ENCODE data around the gene CHD6.

Gene CHD6

GRCh38 chr20:41408986-41409385 lies 209.2 kb downstream of the CHD6 start:
- no peaks in the 10 kb centered on the region for H3K9me3 ChIP-seq (ENCODE audit: control insufficient read depth, insufficient read depth, low read length)
- no peaks in the 10 kb centered on the region for H3K4me1 ChIP-seq (ENCODE audit: control insufficient read depth, insufficient read depth, low read length)
- peaks cover 59% of the 10 kb centered on the region for H3K36me3 ChIP-seq (ENCODE audit: control insufficient read depth, insufficient read depth, low read length)
- no peak overlapping the region for H3K9ac ChIP-seq (ENCODE audit: low read depth, low read length)
- H3K4me3 ChIP-seq (ENCODE audit: low read depth, low read length), result no peak overlapping the region
- no peaks in the 10 kb centered on the region for H3K27me3 ChIP-seq (ENCODE audit: control insufficient read depth, insufficient read depth, low read length)

GRCh38 chr20:41408156-41408794 lies 209.9 kb downstream of the CHD6 start:
- H3K4me1 ChIP-seq (ENCODE audit: control insufficient read depth, insufficient read depth, low read length), result no peaks in the 10 kb centered on the region
- H3K9me3 ChIP-seq (ENCODE audit: control insufficient read depth, insufficient read depth, low read length), result no peaks in the 10 kb centered on the region
- H3K36me3 ChIP-seq (ENCODE audit: control insufficient read depth, insufficient read depth, low read length), result peaks cover 54% of the 10 kb centered on the region
- no peaks in the 10 kb centered on the region for H3K27me3 ChIP-seq (ENCODE audit: control insufficient read depth, insufficient read depth, low read length)
- H3K4me3 ChIP-seq (ENCODE audit: low read depth, low read length), result no peak overlapping the region
- H3K9ac ChIP-seq (ENCODE audit: low read depth, low read length), result no peak overlapping the region

- no peaks in the 10 kb centered on the region for H3K4me1 ChIP-seq (ENCODE audit: control insufficient read depth, insufficient read depth, low read length)
- peaks cover 50% of the 10 kb centered on the region for H3K36me3 ChIP-seq (ENCODE audit: control insufficient read depth, insufficient read depth, low read length)
- no peak overlapping the region for H3K9ac ChIP-seq (ENCODE audit: low read depth, low read length)
- no peak overlapping the region for H3K4me3 ChIP-seq (ENCODE audit: low read depth, low read length)
- H3K27me3 ChIP-seq (ENCODE audit: control insufficient read depth, insufficient read depth, low read length), result no peaks in the 10 kb centered on the region
- no peaks in the 10 kb centered on the region for H3K9me3 ChIP-seq (ENCODE audit: control insufficient read depth, insufficient read depth, low read length)
Measured at GRCh38 chr20:41407607-41408006, 210.6 kb downstream of the CHD6 start.

GRCh38 chr20:41406896-41407444 lies 211.2 kb downstream of the CHD6 start:
- peaks cover 45% of the 10 kb centered on the region for H3K36me3 ChIP-seq (ENCODE audit: control insufficient read depth, insufficient read depth, low read length)
- H3K9ac ChIP-seq (ENCODE audit: low read depth, low read length), result no peak overlapping the region

GRCh38 chr20:41406353-41406752 lies 211.8 kb downstream of the CHD6 start:
- H3K27me3 ChIP-seq (ENCODE audit: control insufficient read depth, insufficient read depth, low read length), result no peaks in the 10 kb centered on the region
- peaks cover 45% of the 10 kb centered on the region for H3K36me3 ChIP-seq (ENCODE audit: control insufficient read depth, insufficient read depth, low read length)
- H3K4me1 ChIP-seq (ENCODE audit: control insufficient read depth, insufficient read depth, low read length), result no peaks in the 10 kb centered on the region

More at GRCh38 chr20:41406896-41407444, 211.2 kb downstream of the CHD6 start:
- Histone ChIP-seq H3K4me1 (ENCODE audit: control insufficient read depth, insufficient read depth, low read length) (no peaks in the 10 kb centered on the region), H3K27me3 (ENCODE audit: control insufficient read depth, insufficient read depth, low read length) (no peaks in the 10 kb centered on the region), H3K4me3 (ENCODE audit: low read depth, low read length) (no peak overlapping the region), H3K9me3 (ENCODE audit: control insufficient read depth, insufficient read depth, low read length) (no peaks in the 10 kb centered on the region)

GRCh38 chr20:41405436-41405835 lies 212.7 kb downstream of the CHD6 start:
- H3K4me1 ChIP-seq (ENCODE audit: control insufficient read depth, insufficient read depth, low read length), result no peaks in the 10 kb centered on the region
- H3K4me3 ChIP-seq (ENCODE audit: low read depth, low read length), result no peak overlapping the region
- H3K9ac ChIP-seq (ENCODE audit: low read depth, low read length), result no peak overlapping the region
- H3K36me3 ChIP-seq (ENCODE audit: control insufficient read depth, insufficient read depth, low read length), result peaks cover 36% of the 10 kb centered on the region
- no peaks in the 10 kb centered on the region for H3K27me3 ChIP-seq (ENCODE audit: control insufficient read depth, insufficient read depth, low read length)
- no peaks in the 10 kb centered on the region for H3K9me3 ChIP-seq (ENCODE audit: control insufficient read depth, insufficient read depth, low read length)

More at GRCh38 chr20:41406353-41406752, 211.8 kb downstream of the CHD6 start:
- H3K9me3 ChIP-seq (ENCODE audit: control insufficient read depth, insufficient read depth, low read length), result no peaks in the 10 kb centered on the region
- H3K4me3 ChIP-seq (ENCODE audit: low read depth, low read length), result no peak overlapping the region
- H3K9ac ChIP-seq (ENCODE audit: low read depth, low read length), result no peak overlapping the region

GRCh38 chr20:41403604-41404003 lies 214.6 kb downstream of the CHD6 start:
- Histone ChIP-seq H3K36me3 (ENCODE audit: control insufficient read depth, insufficient read depth, low read length) (peaks cover 21% of the 10 kb centered on the region), H3K9ac (ENCODE audit: low read depth, low read length) (no peak overlapping the region), H3K4me3 (ENCODE audit: low read depth, low read length) (no peak overlapping the region), H3K9me3 (ENCODE audit: control insufficient read depth, insufficient read depth, low read length) (no peaks in the 10 kb centered on the region), H3K27me3 (ENCODE audit: control insufficient read depth, insufficient read depth, low read length) (no peaks in the 10 kb centered on the region), H3K4me1 (ENCODE audit: control insufficient read depth, insufficient read depth, low read length) (no peaks in the 10 kb centered on the region)

GRCh38 chr20:41398408-41398807 lies 219.8 kb downstream of the CHD6 start:
- H3K4me3 ChIP-seq (ENCODE audit: low read depth, low read length), result no peak overlapping the region
- no peaks in the 10 kb centered on the region for H3K9me3 ChIP-seq (ENCODE audit: control insufficient read depth, insufficient read depth, low read length)
- peaks cover 9% of the 10 kb centered on the region for H3K4me1 ChIP-seq (ENCODE audit: control insufficient read depth, insufficient read depth, low read length)
- no peak overlapping the region for H3K9ac ChIP-seq (ENCODE audit: low read depth, low read length)
- H3K36me3 ChIP-seq (ENCODE audit: control insufficient read depth, insufficient read depth, low read length), result no peaks in the 10 kb centered on the region
- no peaks in the 10 kb centered on the region for H3K27me3 ChIP-seq (ENCODE audit: control insufficient read depth, insufficient read depth, low read length)

- H3K9ac ChIP-seq (ENCODE audit: low read depth, low read length), result no peak overlapping the region
- no peak overlapping the region for H3K4me3 ChIP-seq (ENCODE audit: low read depth, low read length)
- H3K9me3 ChIP-seq (ENCODE audit: control insufficient read depth, insufficient read depth, low read length), result no peaks in the 10 kb centered on the region
- H3K27me3 ChIP-seq (ENCODE audit: control insufficient read depth, insufficient read depth, low read length), result no peaks in the 10 kb centered on the region
- no peaks in the 10 kb centered on the region for H3K36me3 ChIP-seq (ENCODE audit: control insufficient read depth, insufficient read depth, low read length)
- peaks cover 12% of the 10 kb centered on the region for H3K4me1 ChIP-seq (ENCODE audit: control insufficient read depth, insufficient read depth, low read length)
Measured at GRCh38 chr20:41395667-41396664, 222.2 kb downstream of the CHD6 start.

- Histone ChIP-seq H3K4me1 (ENCODE audit: control insufficient read depth, insufficient read depth, low read length) (peaks cover 12% of the 10 kb centered on the region), H3K9me3 (ENCODE audit: control insufficient read depth, insufficient read depth, low read length) (no peaks in the 10 kb centered on the region), H3K27me3 (ENCODE audit: control insufficient read depth, insufficient read depth, low read length) (no peaks in the 10 kb centered on the region), H3K4me3 (ENCODE audit: low read depth, low read length) (no peak overlapping the region), H3K9ac (ENCODE audit: low read depth, low read length) (no peak overlapping the region), H3K36me3 (ENCODE audit: control insufficient read depth, insufficient read depth, low read length) (no peaks in the 10 kb centered on the region)
Measured at GRCh38 chr20:41394931-41395666, 223.1 kb downstream of the CHD6 start.

GRCh38 chr20:41394081-41394480 lies 224.1 kb downstream of the CHD6 start:
- H3K9me3 ChIP-seq (ENCODE audit: control insufficient read depth, insufficient read depth, low read length), result no peaks in the 10 kb centered on the region
- no peak overlapping the region for H3K4me3 ChIP-seq (ENCODE audit: low read depth, low read length)
- no peaks in the 10 kb centered on the region for H3K27me3 ChIP-seq (ENCODE audit: control insufficient read depth, insufficient read depth, low read length)
- no peaks in the 10 kb centered on the region for H3K36me3 ChIP-seq (ENCODE audit: control insufficient read depth, insufficient read depth, low read length)
- no peak overlapping the region for H3K9ac ChIP-seq (ENCODE audit: low read depth, low read length)
- H3K4me1 ChIP-seq (ENCODE audit: control insufficient read depth, insufficient read depth, low read length), result peaks cover 12% of the 10 kb centered on the region

All from iPS-15b (cell line).